BJ (cell line): ENCODE data around the gene TLNRD1. TPM values are rescaled to one million over a fixed set of nuclear protein-coding genes. Genes with fewer than 3 reads are reported as not detected.

Source experiments
- CTCF ChIA-PET: fragments of 350-600 bp; formaldehyde crosslinking; extraction: SDS; loops from one replicate; lab custom pipeline; 2021; ENCODE audit warnings: antibody characterized with exemption, inconsistent platforms; lab: Yijun Ruan, JAX
- POLR2A ChIA-PET: fragments of 300-600 bp; sonication (Branson Sonifier 250); formaldehyde crosslinking; extraction: SDS; loops from one replicate; lab custom pipeline; 2021; ENCODE audit warnings: antibody characterized with exemption; lab: Charles Lee
- DNase-seq: peaks from one replicate; pipeline ENCODE4 v3.0.0-alpha.2; 2011; ENCODE audit warnings: low read depth
- H3K27me3 ChIP-seq: 2 replicates; pipeline ENCODE4 v1.6.0; 2011; ENCODE audit warnings: low read length; ENCODE audit not compliant: control insufficient read depth, insufficient read depth
- H3K36me3 ChIP-seq: 2 replicates; pipeline ENCODE4 v1.5.1; 2011; ENCODE audit warnings: low read length; ENCODE audit not compliant: control insufficient read depth, insufficient read depth
- H3K4me3 ChIP-seq: 2 replicates; pipeline ENCODE4 v1.5.1; 2011; ENCODE audit warnings: low read depth, mild to moderate bottlenecking, control low read depth, low read length
- polyA plus RNA-seq: library from polyadenylated mRNA; depleted of rRNA; stranded (reverse); fragments of >200 nt; gene quantifications from 2 replicates; pipeline ENCODE4 v1.2.3, GENCODE V29; 2011
- TF ChIP-seq, protein P1 (sequence below): IDR thresholded peaks from 2 replicates; pipeline ENCODE4 v1.5.1; 2011; ENCODE audit warnings: low read depth, mild to moderate bottlenecking, control low read depth, inconsistent platforms, low read length, moderate library complexity; ENCODE audit not compliant: insufficient read depth

The TLNRD1 gene
- polyA plus RNA-seq, 1 experiment, result 5.2 TPM

- no peak for DNase-seq
- no peaks in the 10 kb centered on the region for H3K27me3 ChIP-seq
- no peak overlapping the region for H3K4me3 ChIP-seq
- TF ChIP-seq, protein P1, sequence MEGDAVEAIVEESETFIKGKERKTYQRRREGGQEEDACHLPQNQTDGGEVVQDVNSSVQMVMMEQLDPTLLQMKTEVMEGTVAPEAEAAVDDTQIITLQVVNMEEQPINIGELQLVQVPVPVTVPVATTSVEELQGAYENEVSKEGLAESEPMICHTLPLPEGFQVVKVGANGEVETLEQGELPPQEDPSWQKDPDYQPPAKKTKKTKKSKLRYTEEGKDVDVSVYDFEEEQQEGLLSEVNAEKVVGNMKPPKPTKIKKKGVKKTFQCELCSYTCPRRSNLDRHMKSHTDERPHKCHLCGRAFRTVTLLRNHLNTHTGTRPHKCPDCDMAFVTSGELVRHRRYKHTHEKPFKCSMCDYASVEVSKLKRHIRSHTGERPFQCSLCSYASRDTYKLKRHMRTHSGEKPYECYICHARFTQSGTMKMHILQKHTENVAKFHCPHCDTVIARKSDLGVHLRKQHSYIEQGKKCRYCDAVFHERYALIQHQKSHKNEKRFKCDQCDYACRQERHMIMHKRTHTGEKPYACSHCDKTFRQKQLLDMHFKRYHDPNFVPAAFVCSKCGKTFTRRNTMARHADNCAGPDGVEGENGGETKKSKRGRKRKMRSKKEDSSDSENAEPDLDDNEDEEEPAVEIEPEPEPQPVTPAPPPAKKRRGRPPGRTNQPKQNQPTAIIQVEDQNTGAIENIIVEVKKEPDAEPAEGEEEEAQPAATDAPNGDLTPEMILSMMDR, result no peak
- CTCF ChIA-PET, result interaction anchor here (1.2 to 3.5 kb wide), 4 partner anchors 12 to 287 kb away, joined by 3 to 30 read pairs (median 4); no protein-coding TSS in a partner anchor
- peaks cover 2% of the 10 kb centered on the region for H3K36me3 ChIP-seq
- POLR2A ChIA-PET, result no interaction called here
Observed at GRCh38 chr15:80978685-80979329, 21.9 kb upstream of the TLNRD1 start.

DNA sequence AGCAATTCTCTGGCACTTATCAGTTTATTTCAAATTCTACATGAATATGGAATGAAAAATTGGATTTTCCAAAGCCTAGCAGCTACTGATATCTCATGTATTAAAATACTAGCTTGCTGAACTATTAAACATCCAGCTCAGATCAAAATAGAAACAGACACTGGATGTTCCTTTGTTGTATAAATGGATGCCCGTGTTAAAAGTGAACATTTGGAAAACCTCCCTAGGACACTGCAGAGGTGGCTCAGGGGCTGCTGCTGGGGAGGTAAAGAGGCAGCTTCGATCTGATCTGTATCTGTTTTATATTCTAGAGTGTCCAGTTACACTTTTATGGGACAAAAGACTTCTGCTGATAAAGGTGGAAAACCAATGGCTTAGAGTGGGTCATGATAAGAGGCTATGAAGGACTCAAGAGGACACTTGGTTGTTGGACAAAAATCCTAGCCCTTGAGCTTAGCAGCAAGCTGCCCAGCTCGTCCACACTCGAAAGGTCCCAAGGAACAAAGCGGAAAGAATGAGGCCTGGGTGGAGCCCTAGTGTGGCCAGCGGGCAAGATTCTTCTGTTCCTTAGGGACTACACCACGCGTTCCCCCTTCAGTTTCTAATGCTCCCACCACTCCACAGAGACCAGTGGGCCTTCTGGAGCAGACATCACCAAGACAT is 21.1 kb upstream of the TLNRD1 start:
- POLR2A ChIA-PET, result no interaction called here
- H3K36me3 ChIP-seq, result peaks cover 2% of the 10 kb centered on the region
- TF ChIP-seq, protein P1, result no peak

GRCh38 chr15:80982205-80982604 is 18.5 kb upstream of the TLNRD1 start:
- TF ChIP-seq, protein P1, result no peak
- H3K4me3 ChIP-seq, result no peak overlapping the region
- ChIA-PET CTCF (interaction anchor here (3.5 kb wide), 1 partner anchor 283 kb away, joined by 30 read pairs; no protein-coding TSS in a partner anchor), POLR2A (no interaction called here)
- no peak for DNase-seq
- no peaks in the 10 kb centered on the region for H3K27me3 ChIP-seq
- peaks cover 2% of the 10 kb centered on the region for H3K36me3 ChIP-seq

More for the DNA sequence above, 21.1 kb upstream of the TLNRD1 start:
- Histone ChIP-seq H3K4me3 (no peak overlapping the region), H3K27me3 (no peaks in the 10 kb centered on the region)
- CTCF ChIA-PET, result interaction anchor here (1.2 to 3.5 kb wide), 5 partner anchors 10 to 286 kb away, joined by 3 to 30 read pairs (median 5); no protein-coding TSS in a partner anchor
- DNase-seq, result no peak

- TF ChIP-seq, protein P1, result no peak
- no peaks in the 10 kb centered on the region for H3K27me3 ChIP-seq
- peaks cover 2% of the 10 kb centered on the region for H3K36me3 ChIP-seq
- ChIA-PET POLR2A (no interaction called here), CTCF (no interaction called here)
- no peak overlapping the region for H3K4me3 ChIP-seq
- no peak for DNase-seq
Observed at GRCh38 chr15:80982839-80983238, 17.9 kb upstream of the TLNRD1 start.

GRCh38 chr15:80984856-80985255 is 15.9 kb upstream of the TLNRD1 start:
- Histone ChIP-seq H3K4me3 (no peak overlapping the region), H3K36me3 (peaks cover under 1% of the 10 kb centered on the region), H3K27me3 (no peaks in the 10 kb centered on the region)
- DNase-seq, result no peak
- POLR2A ChIA-PET, result interaction anchor here (0.6 kb wide), 1 partner anchor 12 kb away, joined by 12 read pairs; no protein-coding TSS in a partner anchor
- CTCF ChIA-PET, result interaction anchor here (1.3 kb wide), 1 partner anchor 281 kb away, joined by 4 read pairs; no protein-coding TSS in a partner anchor
- TF ChIP-seq, protein P1, result no peak
